B cell (primary cell): ENCODE measurements around the gene THAP5. TPM values are rescaled to one million over a fixed set of nuclear protein-coding genes. Genes with fewer than 3 reads are reported as not detected.

Experiments used
- ATAC-seq: fragments of 200-7000 bp; cut with Tn5 transposase; one replicate; pipeline ENCODE4 v1.10.0; 2021; ENCODE audit warnings: low read depth, mild to moderate bottlenecking, moderate number of reproducible peaks, moderate library complexity
- CTCF ChIA-PET: fragments of 350-600 bp; sonication (Branson Sonifier 250); formaldehyde crosslinking; loops from one replicate; lab custom pipeline; 2021; ENCODE audit warnings: antibody characterized with exemption, inconsistent platforms; lab: Charles Lee
- POLR2A ChIA-PET: fragments of 350-600 bp; sonication (Branson Sonifier 250); formaldehyde crosslinking; loops from one replicate; lab custom pipeline; 2021; ENCODE audit warnings: antibody characterized with exemption; lab: Charles Lee
- DNase-seq: peaks from one replicate; pipeline ENCODE4 v3.0.0; 2013
- H2AFZ ChIP-seq: 2 replicates; pipeline ENCODE4 v1.6.1; 2012; ENCODE audit warnings: mild to moderate bottlenecking, low read depth, low read length; ENCODE audit not compliant: insufficient read depth, poor library complexity, severe bottlenecking
- H3K27ac ChIP-seq, 2 donors: 1 replicate in 1 of 2; 2 replicates in 1 of 2; pipeline ENCODE4 v1.5.1; 2012 to 2013; ENCODE audit warnings: low read length in 2 of 2, mild to moderate bottlenecking in 2 of 2, moderate library complexity in 1 of 2
- H3K27me3 ChIP-seq, 4 experiments: fragments of 200-600 bp in 1 of 4; sonication (generic) in 1 of 4; replicated peaks in 1 of 4; 1 replicate in 2 of 4; 2 replicates in 2 of 4; pipeline versions ENCODE4 v1.6.1 to v1.7.0; 2013 to 2016; ENCODE audit warnings: low read length in 3 of 4, mild to moderate bottlenecking in 2 of 4, mixed read lengths in 1 of 4, moderate library complexity in 1 of 4; ENCODE audit not compliant: insufficient read depth in 4 of 4, control insufficient read depth in 3 of 4; ENCODE audit errors: control extremely low read depth in 1 of 4
- H3K36me3 ChIP-seq, 2 experiments: replicated peaks in 1 of 2; 1 replicate in 1 of 2; 2 replicates in 1 of 2; pipeline versions ENCODE4 v1.6.1 to v1.7.1; 2013; ENCODE audit warnings: low read length in 1 of 2; ENCODE audit not compliant: insufficient read depth in 2 of 2, control insufficient read depth in 1 of 2; ENCODE audit errors: control extremely low read depth in 1 of 2, extremely low read depth in 1 of 2
- H3K4me1 ChIP-seq, 2 donors: fragments of 200-600 bp in 1 of 2; sonication (generic) in 1 of 2; 1 replicate in 1 of 2; 2 replicates in 1 of 2; pipeline versions ENCODE4 v1.5.1 to v1.6.1; 2013 to 2017; ENCODE audit warnings: low read length in 2 of 2; ENCODE audit not compliant: control insufficient read depth in 2 of 2, insufficient read depth in 2 of 2
- H3K4me2 ChIP-seq: replicated peaks from 2 replicates; pipeline ENCODE3; 2012; ENCODE audit warnings: mild to moderate bottlenecking, low read depth, low read length; ENCODE audit not compliant: poor library complexity, severe bottlenecking
- H3K4me3 ChIP-seq, 5 experiments: fragments of 200-600 bp in 1 of 5; sonication (generic) in 1 of 5; 1 replicate in 3 of 5; 2 replicates in 2 of 5; pipeline versions ENCODE4 v1.5.1 to v1.7.0; 2011 to 2016; ENCODE audit warnings: low read length in 4 of 5, mild to moderate bottlenecking in 4 of 5, low read depth in 2 of 5, control low read depth in 1 of 5, moderate library complexity in 1 of 5; ENCODE audit not compliant: insufficient read depth in 1 of 5; ENCODE audit errors: control extremely low read depth in 1 of 5, extremely low read depth in 1 of 5
- H3K79me2 ChIP-seq: fragments of 200-600 bp; sonication (generic); one replicate; pipeline ENCODE4 v1.6.0; 2016; ENCODE audit warnings: low read length; ENCODE audit not compliant: control insufficient read depth, insufficient read depth
- H3K9ac ChIP-seq: fragments of 200-600 bp; sonication (generic); 2 replicates; pipeline ENCODE4 v1.6.1; 2017; ENCODE audit warnings: mild to moderate bottlenecking, low read length, moderate library complexity
- H3K9me3 ChIP-seq, 3 donors: one replicate each; pipeline versions ENCODE4 v1.6.1 to v1.7.1; 2013; ENCODE audit warnings: low read length in 2 of 3; ENCODE audit not compliant: control insufficient read depth in 2 of 3, insufficient read depth in 1 of 3; ENCODE audit errors: control extremely low read depth in 1 of 3
- H4K20me1 ChIP-seq: 2 replicates; pipeline ENCODE4 v1.6.0; 2012; ENCODE audit warnings: mild to moderate bottlenecking, low read length; ENCODE audit not compliant: insufficient read depth, control insufficient read depth, poor library complexity, severe bottlenecking
- H3K27ac Mint-ChIP-seq: one replicate; pipeline ENCODE4 v1.8.0; 2021; ENCODE audit warnings: mixed read lengths
- H3K27me3 Mint-ChIP-seq: one replicate; pipeline ENCODE4 v1.8.0; 2021; ENCODE audit warnings: mixed read lengths
- H3K4me1 Mint-ChIP-seq: one replicate; pipeline ENCODE4 v1.8.0; 2021; ENCODE audit warnings: mixed read lengths
- H3K4me3 Mint-ChIP-seq: one replicate; pipeline ENCODE4 v1.8.0; 2021; ENCODE audit warnings: mixed read lengths
- H3K9me3 Mint-ChIP-seq: one replicate; pipeline ENCODE4 v1.8.0; 2022; ENCODE audit warnings: mixed read lengths; ENCODE audit not compliant: insufficient read depth
- EZH2 ChIP-seq: IDR thresholded peaks from 2 replicates; pipeline ENCODE4 v1.6.1; 2012; ENCODE audit warnings: borderline replicate concordance, low read depth, mild to moderate bottlenecking, moderate library complexity, low read length; ENCODE audit not compliant: insufficient read depth, poor library complexity, severe bottlenecking
- WGBS: methylation state at CpG from one replicate; pipeline ENCODE4 v1.1.5; 2013; ENCODE audit warnings: missing lambda C conversion rate; ENCODE audit not compliant: insufficient coverage; 5-methylcytosine and 5-hydroxymethylcytosine counted together
- intact Hi-C: fragments of 100-400 bp; cut with micrococcal nuclease; formaldehyde crosslinking; loops from one replicate; pipeline ENCODE4 v1.10.0; 2022
- polyA plus RNA-seq: library from polyadenylated mRNA; depleted of rRNA; stranded (reverse); fragments of >200 nt; gene quantifications from 2 replicates; pipeline ENCODE4 v1.2.3, GENCODE V29; 2012
- total RNA-seq, 2 donors: library from RNA; stranded (reverse); fragments of 120-200 nt in 1 of 2; gene quantifications; 1 replicate in 1 of 2; 2 replicates in 1 of 2; pipeline versions ENCODE4 v1.2.3 to v1.2.4, GENCODE V29; 2013 to 2022
- TF ChIP-seq, protein P1 (sequence below): fragments of 200-600 bp; IDR thresholded peaks from one replicate; pipeline ENCODE4 v1.8.0; 2022; ENCODE audit warnings: antibody characterized with exemption, mild to moderate bottlenecking

THAP5 gene
- total and polyA plus RNA-seq, 2 donors (not counting 1 experiment from before 2014, with no cell fraction given), result 9.3 to 49.0 TPM

DNA sequence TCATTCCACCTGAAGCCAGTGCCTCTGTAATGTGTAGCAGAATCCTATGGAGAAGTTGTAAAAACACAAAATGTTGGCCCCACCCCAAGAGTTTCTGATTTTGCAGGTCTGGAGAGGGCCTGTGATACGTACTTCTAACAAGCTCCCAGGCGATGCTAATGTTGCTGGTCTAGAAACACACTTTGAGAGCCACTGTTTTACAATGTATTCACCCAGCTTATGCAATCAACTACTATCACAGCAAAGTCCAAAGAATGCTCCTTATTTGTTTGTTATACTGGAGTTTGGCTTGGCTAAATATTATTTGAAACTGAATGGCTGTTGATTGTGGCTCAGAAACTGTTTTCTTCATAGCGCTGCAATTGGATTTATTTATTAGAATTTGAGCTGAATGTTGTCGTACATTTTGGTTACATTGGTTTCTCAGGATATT, 44.5 kb upstream of the THAP5 start:
- Mint-ChIP-seq H3K4me1 (no peaks in the 10 kb centered on the region), H3K27ac (no peak overlapping the region), H3K4me3 (no peak overlapping the region), H3K9me3 (no peaks in the 10 kb centered on the region), H3K27me3 (peaks cover 17% of the 10 kb centered on the region)
- Histone ChIP-seq H4K20me1 (no peaks in the 10 kb centered on the region), H2AFZ (no peak overlapping the region), H3K4me3 (no peak overlapping the region), H3K4me2 (no peak overlapping the region), H3K9ac (no peak overlapping the region), H3K9me3 (no peaks in the 10 kb centered on the region), H3K27ac (no peak overlapping the region), H3K79me2 (no peaks in the 10 kb centered on the region), H3K27me3 (no peaks in the 10 kb centered on the region), H3K4me1 (no peaks in the 10 kb centered on the region), H3K36me3 (no peaks in the 10 kb centered on the region)
- POLR2A ChIA-PET, result no interaction called here
- CTCF ChIA-PET, result interaction anchor here (0.9 to 2.0 kb wide), 4 partner anchors 8 to 117 kb away, joined by 3 to 8 read pairs (median 4); no protein-coding TSS in a partner anchor
- ATAC-seq, result no peak
- intact Hi-C loops, result no loop called here
- WGBS, result no CpG with 5 or more reads among the region's 4 CpGs
- TF ChIP-seq, protein P1, sequence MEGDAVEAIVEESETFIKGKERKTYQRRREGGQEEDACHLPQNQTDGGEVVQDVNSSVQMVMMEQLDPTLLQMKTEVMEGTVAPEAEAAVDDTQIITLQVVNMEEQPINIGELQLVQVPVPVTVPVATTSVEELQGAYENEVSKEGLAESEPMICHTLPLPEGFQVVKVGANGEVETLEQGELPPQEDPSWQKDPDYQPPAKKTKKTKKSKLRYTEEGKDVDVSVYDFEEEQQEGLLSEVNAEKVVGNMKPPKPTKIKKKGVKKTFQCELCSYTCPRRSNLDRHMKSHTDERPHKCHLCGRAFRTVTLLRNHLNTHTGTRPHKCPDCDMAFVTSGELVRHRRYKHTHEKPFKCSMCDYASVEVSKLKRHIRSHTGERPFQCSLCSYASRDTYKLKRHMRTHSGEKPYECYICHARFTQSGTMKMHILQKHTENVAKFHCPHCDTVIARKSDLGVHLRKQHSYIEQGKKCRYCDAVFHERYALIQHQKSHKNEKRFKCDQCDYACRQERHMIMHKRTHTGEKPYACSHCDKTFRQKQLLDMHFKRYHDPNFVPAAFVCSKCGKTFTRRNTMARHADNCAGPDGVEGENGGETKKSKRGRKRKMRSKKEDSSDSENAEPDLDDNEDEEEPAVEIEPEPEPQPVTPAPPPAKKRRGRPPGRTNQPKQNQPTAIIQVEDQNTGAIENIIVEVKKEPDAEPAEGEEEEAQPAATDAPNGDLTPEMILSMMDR, result no peak
- TF ChIP-seq EZH2, result no peak
- no peak for DNase-seq

DNA sequence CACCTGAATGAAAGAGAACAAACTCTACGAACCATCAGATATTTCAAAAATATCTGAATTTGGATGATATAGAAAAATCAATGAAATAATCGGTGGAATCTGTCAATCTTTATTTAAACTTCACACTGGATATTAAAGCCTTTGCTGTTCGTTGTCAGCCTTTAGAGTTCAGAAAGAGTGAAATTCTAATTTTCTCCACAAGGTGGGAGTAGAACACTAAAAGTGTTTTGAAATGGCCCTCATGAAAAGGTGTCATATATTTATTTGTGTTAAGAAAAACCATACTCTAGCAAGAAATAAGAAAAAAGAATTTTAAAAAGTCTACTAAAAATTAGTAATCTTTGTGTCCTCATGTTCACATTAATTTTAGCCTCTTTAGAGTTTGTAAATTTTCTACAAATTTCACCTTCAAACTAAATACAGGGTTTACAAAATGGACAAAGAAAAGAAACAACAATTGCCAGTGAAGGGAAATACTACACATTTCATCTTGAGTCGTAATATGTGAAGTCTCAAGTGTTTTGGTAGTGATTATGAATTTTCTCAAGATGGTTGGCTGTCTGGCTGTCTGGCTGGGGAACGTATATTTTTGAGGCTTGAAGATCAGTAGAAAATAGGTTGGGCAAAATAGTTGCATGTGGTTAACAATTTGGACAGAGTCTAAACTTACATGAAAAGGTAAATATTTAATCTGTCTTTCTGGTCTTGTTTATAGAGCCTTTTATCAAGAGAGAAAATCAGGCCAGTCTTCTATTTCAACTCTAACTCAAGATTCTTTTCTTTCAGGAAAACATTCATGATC, 43.8 kb upstream of the THAP5 start:
- Mint-ChIP-seq H3K4me3 (no peak overlapping the region), H3K27ac (no peak overlapping the region), H3K9me3 (no peaks in the 10 kb centered on the region), H3K27me3 (peaks cover 16% of the 10 kb centered on the region), H3K4me1 (no peaks in the 10 kb centered on the region)
- Histone ChIP-seq H3K27me3 (no peaks in the 10 kb centered on the region), H3K36me3 (no peaks in the 10 kb centered on the region), H3K4me1 (no peaks in the 10 kb centered on the region), H3K4me3 (no peak overlapping the region), H4K20me1 (no peaks in the 10 kb centered on the region), H3K4me2 (no peak overlapping the region), H3K79me2 (no peaks in the 10 kb centered on the region), H3K9ac (no peak overlapping the region), H2AFZ (no peak overlapping the region), H3K27ac (no peak overlapping the region), H3K9me3 (no peaks in the 10 kb centered on the region)
- intact Hi-C loops, result no loop called here
- TF ChIP-seq, protein P1, result peak; percentile 93
- TF ChIP-seq EZH2, result no peak
- ChIA-PET CTCF (interaction anchor here (1.4 to 2.0 kb wide), 2 partner anchors 8 to 116 kb away, joined by 5 to 8 read pairs; no protein-coding TSS in a partner anchor), POLR2A (no interaction called here)
- peak; percentile 49 for ATAC-seq
- WGBS, result 70% methylated on average over 2 of the region's 5 CpGs
- peak; percentile 67 for DNase-seq
